HG03095 (cell line): ENCODE measurements around the gene HMCN2.

Experiments
- ATAC-seq: cut with Tn5 transposase; IDR thresholded peaks from one replicate; pipeline ENCODE4 v1.9.1; 2021; ENCODE audit warnings: moderate library complexity; ENCODE audit not compliant: unreplicated experiment

The HMCN2 gene

GRCh38 chr9:130305381-130305780 lies 39.8 kb downstream of the HMCN2 start:
- no peak for ATAC-seq

GRCh38 chr9:130306823-130307666 lies 41.5 kb downstream of the HMCN2 start:
- no peak for ATAC-seq

- ATAC-seq, result no peak
Measured at GRCh38 chr9:130307667-130307943, 42.0 kb downstream of the HMCN2 start.

GRCh38 chr9:130308081-130308571 lies 42.6 kb downstream of the HMCN2 start:
- ATAC-seq, result no peak

- ATAC-seq, result no peak
Measured at GRCh38 chr9:130309689-130310455, 44.3 kb downstream of the HMCN2 start.

- no peak for ATAC-seq
Measured at GRCh38 chr9:130310456-130310855, 44.9 kb downstream of the HMCN2 start.

- ATAC-seq, result no peak
Measured at GRCh38 chr9:130311003-130311402, 45.4 kb downstream of the HMCN2 start.

GRCh38 chr9:130311408-130312140 lies 46.0 kb downstream of the HMCN2 start:
- ATAC-seq, result no peak

GRCh38 chr9:130313103-130313858 lies 47.7 kb downstream of the HMCN2 start:
- no peak for ATAC-seq

- ATAC-seq, result no peak
Measured at GRCh38 chr9:130315446-130316226, 50.1 kb downstream of the HMCN2 start.

GRCh38 chr9:130316430-130316829 lies 50.9 kb downstream of the HMCN2 start:
- no peak for ATAC-seq

- ATAC-seq, result no peak
Measured at GRCh38 chr9:130319300-130319699, 53.7 kb downstream of the HMCN2 start.

GRCh38 chr9:130319944-130320712 lies 54.6 kb downstream of the HMCN2 start:
- no peak for ATAC-seq

- no peak for ATAC-seq
Measured at GRCh38 chr9:130320723-130321481, 55.3 kb downstream of the HMCN2 start.

GRCh38 chr9:130321539-130321938 lies 56.0 kb downstream of the HMCN2 start:
- ATAC-seq, result no peak

GRCh38 chr9:130323051-130323745 lies 57.6 kb downstream of the HMCN2 start:
- no peak for ATAC-seq

GRCh38 chr9:130325921-130326320 lies 60.4 kb downstream of the HMCN2 start:
- no peak for ATAC-seq
